Stimulated activated CD8-positive, alpha-beta memory T cell treated with anti-CD3 and anti-CD28 coated beads, Interleukin-15, amount 100 ng/mL, for 1 hour (primary cell): ENCODE results near the gene YARS1.

ENCODE experiments used
- DNase-seq: peaks from one replicate; pipeline ENCODE4 v3.0.0-alpha.2; 2020; ENCODE audit warnings: low read depth

The YARS1 gene

GRCh38 chr1:32779242-32779641 is 37.9 kb downstream of the YARS1 start:
- no peak for DNase-seq

GRCh38 chr1:32775640-32776337 is 41.4 kb downstream of the YARS1 start:
- no peak for DNase-seq

- DNase-seq: no peak
These were observed 42.1 kb downstream of the YARS1 start for GRCh38 chr1:32774950-32775634.

- no peak for DNase-seq
These were observed 42.7 kb downstream of the YARS1 start for GRCh38 chr1:32774464-32774808.

- no peak for DNase-seq
These were observed 43.2 kb downstream of the YARS1 start for GRCh38 chr1:32773764-32774463.

- peak; percentile 50 for DNase-seq
These were observed 44.0 kb downstream of the YARS1 start for GRCh38 chr1:32773018-32773763.

- no peak for DNase-seq
These were observed 44.7 kb downstream of the YARS1 start for GRCh38 chr1:32772281-32773017.

- DNase-seq: no peak
These were observed 45.4 kb downstream of the YARS1 start for GRCh38 chr1:32771561-32772280.

GRCh38 chr1:32770741-32771548 is 46.2 kb downstream of the YARS1 start:
- no peak for DNase-seq

- DNase-seq: no peak
These were observed 46.9 kb downstream of the YARS1 start for GRCh38 chr1:32770221-32770731.

- DNase-seq: no peak
These were observed 47.5 kb downstream of the YARS1 start for GRCh38 chr1:32769524-32770220.

GRCh38 chr1:32768110-32768850 is 48.9 kb downstream of the YARS1 start:
- no peak for DNase-seq

GRCh38 chr1:32767641-32768040 is 49.5 kb downstream of the YARS1 start:
- DNase-seq: no peak

GRCh38 chr1:32767156-32767555 is 50.0 kb downstream of the YARS1 start:
- DNase-seq: no peak

GRCh38 chr1:32766328-32766972 is 50.7 kb downstream of the YARS1 start:
- no peak for DNase-seq

- no peak for DNase-seq
These were observed 51.4 kb downstream of the YARS1 start for GRCh38 chr1:32765570-32766327.

- no peak for DNase-seq
These were observed 52.2 kb downstream of the YARS1 start for GRCh38 chr1:32764826-32765569.
